Adrenal gland (tissue), 5 donors: ENCODE results near the gene MAGI1.

Experiments
- POLR2A ChIP-seq, 2 donors: fragments of 450-650 bp; IDR thresholded peaks; one replicate each; pipeline ENCODE4 v1.6.1; 2017; ENCODE audit warnings: antibody characterized with exemption in 2 of 2, mild to moderate bottlenecking in 2 of 2, moderate library complexity in 1 of 2
- TF ChIP-seq, protein P1 (sequence below), 6 experiments: fragments of 450-650 bp in 4 of 6; fragments of 200-600 bp in 2 of 6; sonication (generic) in 1 of 6; IDR thresholded peaks; 1 replicate in 5 of 6; 2 replicates in 1 of 6; pipeline versions ENCODE4 v1.5.1 to v1.8.0; 2016 to 2021; ENCODE audit warnings: antibody characterized with exemption in 6 of 6, mild to moderate bottlenecking in 2 of 6, moderate library complexity in 1 of 6
- donor health status: DM: no; HTN: no; CAD: no.

DNA sequence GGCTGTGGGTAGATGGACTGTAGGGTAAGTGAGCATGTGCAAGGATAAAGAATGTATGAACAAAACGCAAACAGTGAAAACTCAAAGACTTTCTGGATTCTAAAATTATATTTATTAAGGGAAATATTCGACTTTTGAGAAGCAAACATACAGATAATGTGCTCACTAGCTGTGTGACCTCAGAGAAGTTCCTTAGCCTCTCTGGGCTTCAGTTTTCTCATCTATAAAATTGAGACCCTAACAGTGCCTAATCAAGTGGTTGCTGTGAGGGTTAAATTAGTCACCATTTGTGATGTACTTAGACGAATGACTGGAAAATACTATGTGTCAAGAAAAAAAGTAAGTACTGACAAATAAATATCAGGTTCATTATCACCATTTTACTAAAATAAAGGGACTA lies 261.7 kb downstream of the MAGI1 start:
- no peak for TF ChIP-seq POLR2A (IDR thresholded peaks at IDR 0.05)
- TF ChIP-seq, protein P1, sequence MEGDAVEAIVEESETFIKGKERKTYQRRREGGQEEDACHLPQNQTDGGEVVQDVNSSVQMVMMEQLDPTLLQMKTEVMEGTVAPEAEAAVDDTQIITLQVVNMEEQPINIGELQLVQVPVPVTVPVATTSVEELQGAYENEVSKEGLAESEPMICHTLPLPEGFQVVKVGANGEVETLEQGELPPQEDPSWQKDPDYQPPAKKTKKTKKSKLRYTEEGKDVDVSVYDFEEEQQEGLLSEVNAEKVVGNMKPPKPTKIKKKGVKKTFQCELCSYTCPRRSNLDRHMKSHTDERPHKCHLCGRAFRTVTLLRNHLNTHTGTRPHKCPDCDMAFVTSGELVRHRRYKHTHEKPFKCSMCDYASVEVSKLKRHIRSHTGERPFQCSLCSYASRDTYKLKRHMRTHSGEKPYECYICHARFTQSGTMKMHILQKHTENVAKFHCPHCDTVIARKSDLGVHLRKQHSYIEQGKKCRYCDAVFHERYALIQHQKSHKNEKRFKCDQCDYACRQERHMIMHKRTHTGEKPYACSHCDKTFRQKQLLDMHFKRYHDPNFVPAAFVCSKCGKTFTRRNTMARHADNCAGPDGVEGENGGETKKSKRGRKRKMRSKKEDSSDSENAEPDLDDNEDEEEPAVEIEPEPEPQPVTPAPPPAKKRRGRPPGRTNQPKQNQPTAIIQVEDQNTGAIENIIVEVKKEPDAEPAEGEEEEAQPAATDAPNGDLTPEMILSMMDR (IDR thresholded peaks at IDR 0.05), result no peak
